CD4-positive, alpha-beta T cell treated with Interleukin-10 for 1 hour (primary cell): ENCODE results near the gene TOGARAM1.

Source experiments
- DNase-seq: peaks from one replicate; pipeline ENCODE4 v3.0.0-alpha.2; 2020

TOGARAM1 gene

GRCh38 chr14:44961554-44962333 lies at the start of gene TOGARAM1, which contains the start of gene KLHL28:
Gene TOGARAM1 (plus strand): TSS chr14:44962190. CDS start chr14:44962422, 232 bp downstream.
Gene KLHL28 (minus strand): TSS chr14:44961947. CDS start chr14:44945928, 16,019 bp downstream.
- peak; percentile 99 for DNase-seq

- DNase-seq: no peak
These were observed 47.1 kb upstream of the TOGARAM1 start for GRCh38 chr14:44914849-44915248.

- DNase-seq: peak; percentile 23
These were observed 33.2 kb upstream of the TOGARAM1 start for GRCh38 chr14:44928793-44929192.

GRCh38 chr14:44935155-44935554 lies 26.8 kb upstream of the TOGARAM1 start:
- no peak for DNase-seq

- no peak for DNase-seq
These were observed 24.4 kb upstream of the TOGARAM1 start for GRCh38 chr14:44937547-44937946.

GRCh38 chr14:44940211-44940610 lies 21.8 kb upstream of the TOGARAM1 start:
- DNase-seq: no peak

GRCh38 chr14:44940944-44941343 lies 21.0 kb upstream of the TOGARAM1 start:
- peak; percentile 15 for DNase-seq

- DNase-seq: no peak
These were observed 20.4 kb upstream of the TOGARAM1 start for GRCh38 chr14:44941591-44941990.

- DNase-seq: no peak
These were observed 19.6 kb upstream of the TOGARAM1 start for GRCh38 chr14:44942436-44942835.

GRCh38 chr14:44944107-44944506 lies 17.9 kb upstream of the TOGARAM1 start:
- no peak for DNase-seq

- no peak for DNase-seq
These were observed 16.7 kb upstream of the TOGARAM1 start for GRCh38 chr14:44945264-44945663.

GRCh38 chr14:44951051-44951450 lies 10.9 kb upstream of the TOGARAM1 start:
- no peak for DNase-seq

GRCh38 chr14:44952391-44953110 lies 9.4 kb upstream of the TOGARAM1 start:
- DNase-seq: no peak

GRCh38 chr14:44954750-44955149 lies 7.2 kb upstream of the TOGARAM1 start:
- DNase-seq: no peak

GRCh38 chr14:44955528-44955927 lies 6.5 kb upstream of the TOGARAM1 start:
- no peak for DNase-seq

GRCh38 chr14:44956866-44957265 lies 5.1 kb upstream of the TOGARAM1 start:
- DNase-seq: no peak

- DNase-seq: no peak
These were observed 2.5 kb upstream of the TOGARAM1 start for GRCh38 chr14:44959538-44959937.

GRCh38 chr14:44960146-44960545 lies 1.8 kb upstream of the TOGARAM1 start:
- no peak for DNase-seq

- no peak for DNase-seq
These were observed 1.3 kb upstream of the TOGARAM1 start for GRCh38 chr14:44960646-44961045.

- DNase-seq: peak; percentile 60
These were observed 838 bp upstream of the TOGARAM1 start for GRCh38 chr14:44961151-44961553.

GRCh38 chr14:44962334-44963043 lies 499 bp downstream of the TOGARAM1 start:
- peak; percentile 13 for DNase-seq

- no peak for DNase-seq
These were observed 1.1 kb downstream of the TOGARAM1 start for GRCh38 chr14:44963044-44963528.

- DNase-seq: no peak
These were observed 1.9 kb downstream of the TOGARAM1 start for GRCh38 chr14:44963775-44964380.
